Esophagus (tissue), 2 donors: ENCODE results near the gene DTL. TPM values are rescaled to one million over a fixed set of nuclear protein-coding genes. Genes with fewer than 3 reads are reported as not detected.
"Not testable (repeated sequence)": the region's sequence is repeated elsewhere in the genome, so short reads cannot be mapped to it uniquely, and the experiment has no call there.

Source experiments
- H3K27ac ChIP-seq, 2 donors: one replicate each; pipeline ENCODE4 v1.5.1; 2013; ENCODE audit warnings: low read depth in 2 of 2, mild to moderate bottlenecking in 2 of 2, inconsistent platforms in 1 of 2, low read length in 1 of 2, moderate library complexity in 1 of 2
- H3K27me3 ChIP-seq, 2 donors: one replicate each; pipeline ENCODE4 v1.6.1; 2013; ENCODE audit warnings: low read length in 2 of 2, control low read depth in 1 of 2, mild to moderate bottlenecking in 1 of 2; ENCODE audit not compliant: insufficient read depth in 2 of 2, control insufficient read depth in 1 of 2
- H3K36me3 ChIP-seq, 2 donors: one replicate each; pipeline ENCODE4 v1.6.1; 2013; ENCODE audit warnings: low read length in 1 of 2; ENCODE audit not compliant: control insufficient read depth in 2 of 2, insufficient read depth in 2 of 2
- H3K4me1 ChIP-seq, 2 donors: one replicate each; pipeline ENCODE4 v1.6.1; 2013; ENCODE audit warnings: low read length in 1 of 2; ENCODE audit not compliant: control insufficient read depth in 2 of 2, insufficient read depth in 2 of 2
- H3K4me3 ChIP-seq, 2 donors: one replicate each; pipeline ENCODE4 v1.5.1; 2013; ENCODE audit warnings: low read length in 2 of 2, mild to moderate bottlenecking in 2 of 2, low read depth in 1 of 2, moderate library complexity in 1 of 2
- H3K9me3 ChIP-seq, 2 donors: one replicate each; pipeline ENCODE4 v1.6.1; 2013; ENCODE audit warnings: mild to moderate bottlenecking in 2 of 2, low read depth in 1 of 2, low read length in 1 of 2, moderate library complexity in 1 of 2; ENCODE audit not compliant: control insufficient read depth in 2 of 2, insufficient read depth in 1 of 2
- WGBS, 2 donors: extraction: QIAGEN DNeasy Blood & Tissue Kit; methylation state at CpG; one replicate each; pipeline ENCODE4 v1.1.7; 2013; 5-methylcytosine and 5-hydroxymethylcytosine counted together
- polyA plus RNA-seq, 2 donors: library from polyadenylated mRNA; stranded (reverse); fragments of 200-250 nt; gene quantifications; one replicate each; pipeline ENCODE4 v1.2.3, GENCODE V29; 2013
- donor health status: healthy with polysubstance abuse.
- donor health status: Bipolar disorder and iron deficiency.

Gene DTL
- polyA plus RNA-seq, 2 donors, result 1.6 to 3.4 TPM

- H3K4me1 ChIP-seq, result no peaks in the 10 kb centered on the region
- H3K27me3 ChIP-seq, result no peaks in the 10 kb centered on the region
- no peak overlapping the region for H3K4me3 ChIP-seq
- no peak overlapping the region for H3K27ac ChIP-seq
- WGBS, 2 donors, result 83 to 85% methylated on average over 3 of the region's 3 CpGs
- H3K36me3 ChIP-seq, result peaks cover 0 to 4% of the 10 kb centered on the region in 2 donors
- no peaks in the 10 kb centered on the region for H3K9me3 ChIP-seq
These were observed 25.5 kb upstream of the DTL start for GRCh38 chr1:212010004-212010403.

- no peaks in the 10 kb centered on the region for H3K9me3 ChIP-seq
- H3K4me3 ChIP-seq, result no peak overlapping the region
- H3K4me1 ChIP-seq, result no peaks in the 10 kb centered on the region
- H3K36me3 ChIP-seq, result peaks cover 0 to 4% of the 10 kb centered on the region in 2 donors
- WGBS, 2 donors, result 47 to 60% methylated on average over 7 of the region's 7 CpGs
- no peaks in the 10 kb centered on the region for H3K27me3 ChIP-seq
- H3K27ac ChIP-seq, result no peak overlapping the region
These were observed 23.4 kb upstream of the DTL start for GRCh38 chr1:212012034-212012740.

GRCh38 chr1:212013672-212014071 is 21.9 kb upstream of the DTL start:
- Histone ChIP-seq H3K4me3 (no peak overlapping the region), H3K36me3 (no peaks in the 10 kb centered on the region), H3K4me1 (no peaks in the 10 kb centered on the region), H3K27me3 (no peaks in the 10 kb centered on the region), H3K27ac (no peak overlapping the region), H3K9me3 (no peaks in the 10 kb centered on the region)
- 79 to 82% methylated on average over 2 of the region's 2 CpGs for WGBS, 2 donors

- Histone ChIP-seq H3K27me3 (no peaks in the 10 kb centered on the region), H3K4me3 (no peak overlapping the region), H3K36me3 (no peaks in the 10 kb centered on the region), H3K9me3 (no peaks in the 10 kb centered on the region), H3K27ac (no peak overlapping the region), H3K4me1 (no peaks in the 10 kb centered on the region)
- 84 to 93% methylated on average over 2 of the region's 2 CpGs for WGBS, 2 donors
These were observed 14.6 kb upstream of the DTL start for GRCh38 chr1:212020975-212021374.

GRCh38 chr1:212021563-212021962 is 14.0 kb upstream of the DTL start:
- Histone ChIP-seq H3K9me3 (no peaks in the 10 kb centered on the region), H3K36me3 (no peaks in the 10 kb centered on the region), H3K27ac (no peak overlapping the region), H3K27me3 (no peaks in the 10 kb centered on the region), H3K4me1 (no peaks in the 10 kb centered on the region), H3K4me3 (no peak overlapping the region)
- WGBS, 2 donors, result 84 to 94% methylated on average over 2 of the region's 2 CpGs

- H3K27me3 ChIP-seq, H3K9me3 ChIP-seq, H3K4me1 ChIP-seq, H3K36me3 ChIP-seq, H3K27ac ChIP-seq, H3K4me3 ChIP-seq: not testable (repeated sequence)
These were observed 12.6 kb upstream of the DTL start for GRCh38 chr1:212022908-212023307.

- H3K27ac ChIP-seq, result no peak overlapping the region
These were observed 10.9 kb upstream of the DTL start for GRCh38 chr1:212024469-212025149.

GRCh38 chr1:212027727-212028126 is 7.8 kb upstream of the DTL start:
- not testable (repeated sequence) for H3K4me1 ChIP-seq, H3K4me3 ChIP-seq, H3K9me3 ChIP-seq, H3K27me3 ChIP-seq, H3K36me3 ChIP-seq
- peak overlapping the region in 1 of 2 donors; percentile 26 for H3K27ac ChIP-seq
- 75 to 77% methylated on average over 10 of the region's 10 CpGs for WGBS, 2 donors

More at GRCh38 chr1:212024469-212025149, 10.9 kb upstream of the DTL start:
- no peaks in the 10 kb centered on the region for H3K27me3 ChIP-seq
- H3K9me3 ChIP-seq, result no peaks in the 10 kb centered on the region
- H3K4me3 ChIP-seq, result no peak overlapping the region
- 88 to 93% methylated on average over 3 of the region's 3 CpGs for WGBS, 2 donors
- no peaks in the 10 kb centered on the region for H3K4me1 ChIP-seq
- no peaks in the 10 kb centered on the region for H3K36me3 ChIP-seq

GRCh38 chr1:212030936-212031528 is 4.5 kb upstream of the DTL start:
- H3K27ac ChIP-seq, result no peak overlapping the region

More at GRCh38 chr1:212030936-212031528, 4.5 kb upstream of the DTL start:
- no peaks in the 10 kb centered on the region for H3K36me3 ChIP-seq
- no peaks in the 10 kb centered on the region for H3K4me1 ChIP-seq
- H3K4me3 ChIP-seq, result no peak overlapping the region
- 77 to 88% methylated on average over 1 of the region's 1 CpG for WGBS, 2 donors
- H3K9me3 ChIP-seq, result no peaks in the 10 kb centered on the region
- no peaks in the 10 kb centered on the region for H3K27me3 ChIP-seq
